Parathyroid adenoma (tissue), 2 donors: ENCODE data around the gene PTPRM.

Experiments used
- H2AFZ ChIP-seq: fragments of 300-600 bp; sonication (generic); one replicate; pipeline ENCODE4 v1.7.0; 2017; ENCODE audit warnings: antibody characterized with exemption, mild to moderate bottlenecking
- H3K27ac ChIP-seq: fragments of 300-600 bp; sonication (generic); one replicate; pipeline ENCODE4 v1.7.0; 2017
- H3K27me3 ChIP-seq: fragments of 300-600 bp; sonication (generic); one replicate; pipeline ENCODE4 v1.7.0; 2017; ENCODE audit warnings: low read length; ENCODE audit not compliant: control insufficient read depth, insufficient read depth
- H3K36me3 ChIP-seq: fragments of 300-600 bp; sonication (generic); one replicate; pipeline ENCODE4 v1.7.0; 2017; ENCODE audit warnings: low read length; ENCODE audit not compliant: control insufficient read depth, insufficient read depth
- H3K4me1 ChIP-seq: fragments of 300-600 bp; sonication (generic); one replicate; pipeline ENCODE4 v1.7.0; 2017; ENCODE audit warnings: control low read depth
- H3K4me2 ChIP-seq: fragments of 300-600 bp; sonication (generic); one replicate; pipeline ENCODE4 v1.7.0; 2017; ENCODE audit warnings: low read length
- H3K4me3 ChIP-seq: fragments of 300-600 bp; sonication (generic); one replicate; pipeline ENCODE4 v1.7.0; 2017; ENCODE audit warnings: low read depth, low read length
- H3K79me2 ChIP-seq: fragments of 300-600 bp; sonication (generic); one replicate; pipeline ENCODE4 v1.7.0; 2017; ENCODE audit warnings: control low read depth
- H3K9ac ChIP-seq: fragments of 300-600 bp; sonication (generic); one replicate; pipeline ENCODE4 v1.7.0; 2017; ENCODE audit warnings: mild to moderate bottlenecking
- H3K9me3 ChIP-seq: fragments of 300-600 bp; sonication (generic); one replicate; pipeline ENCODE4 v1.7.0; 2017; ENCODE audit warnings: low read length; ENCODE audit not compliant: control insufficient read depth
- TF ChIP-seq, protein P1 (sequence below): fragments of 300-600 bp; sonication (generic); IDR thresholded peaks from one replicate; pipeline ENCODE4 v1.7.0; 2017; ENCODE audit warnings: antibody characterized with exemption, mild to moderate bottlenecking
- donor health status: primary hyperparathyroidism.

The PTPRM gene

DNA sequence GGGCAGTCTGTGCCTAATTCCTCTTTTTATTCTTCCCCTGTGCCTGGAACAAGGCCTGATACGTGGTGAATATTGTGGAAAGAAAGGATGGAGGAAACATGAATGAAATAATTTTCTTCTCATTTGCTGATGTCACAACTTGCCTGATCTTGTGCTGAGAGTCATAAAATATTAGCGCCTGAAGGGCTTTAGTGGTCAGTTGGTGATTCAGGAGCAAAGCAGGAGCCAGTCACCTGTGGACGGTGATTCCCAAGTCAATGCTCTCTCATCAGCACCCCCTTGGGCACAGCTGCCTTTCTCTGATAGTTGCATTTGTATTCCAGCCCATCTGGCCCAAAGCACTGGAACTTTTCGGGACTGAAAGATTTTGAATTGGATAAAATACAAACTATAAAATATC lies 539.5 kb downstream of the PTPRM start:
- H3K9me3 ChIP-seq = no peaks in the 10 kb centered on the region
- H3K27ac ChIP-seq = no peak overlapping the region
- H3K9ac ChIP-seq = no peak overlapping the region
- no peaks in the 10 kb centered on the region for H3K27me3 ChIP-seq
- no peaks in the 10 kb centered on the region for H3K79me2 ChIP-seq
- H3K4me2 ChIP-seq = no peak overlapping the region
- TF ChIP-seq, protein P1, sequence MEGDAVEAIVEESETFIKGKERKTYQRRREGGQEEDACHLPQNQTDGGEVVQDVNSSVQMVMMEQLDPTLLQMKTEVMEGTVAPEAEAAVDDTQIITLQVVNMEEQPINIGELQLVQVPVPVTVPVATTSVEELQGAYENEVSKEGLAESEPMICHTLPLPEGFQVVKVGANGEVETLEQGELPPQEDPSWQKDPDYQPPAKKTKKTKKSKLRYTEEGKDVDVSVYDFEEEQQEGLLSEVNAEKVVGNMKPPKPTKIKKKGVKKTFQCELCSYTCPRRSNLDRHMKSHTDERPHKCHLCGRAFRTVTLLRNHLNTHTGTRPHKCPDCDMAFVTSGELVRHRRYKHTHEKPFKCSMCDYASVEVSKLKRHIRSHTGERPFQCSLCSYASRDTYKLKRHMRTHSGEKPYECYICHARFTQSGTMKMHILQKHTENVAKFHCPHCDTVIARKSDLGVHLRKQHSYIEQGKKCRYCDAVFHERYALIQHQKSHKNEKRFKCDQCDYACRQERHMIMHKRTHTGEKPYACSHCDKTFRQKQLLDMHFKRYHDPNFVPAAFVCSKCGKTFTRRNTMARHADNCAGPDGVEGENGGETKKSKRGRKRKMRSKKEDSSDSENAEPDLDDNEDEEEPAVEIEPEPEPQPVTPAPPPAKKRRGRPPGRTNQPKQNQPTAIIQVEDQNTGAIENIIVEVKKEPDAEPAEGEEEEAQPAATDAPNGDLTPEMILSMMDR = no peak
- no peaks in the 10 kb centered on the region for H3K4me1 ChIP-seq
- H3K36me3 ChIP-seq = no peaks in the 10 kb centered on the region
- H3K4me3 ChIP-seq = no peak overlapping the region
- H2AFZ ChIP-seq = no peak overlapping the region

DNA sequence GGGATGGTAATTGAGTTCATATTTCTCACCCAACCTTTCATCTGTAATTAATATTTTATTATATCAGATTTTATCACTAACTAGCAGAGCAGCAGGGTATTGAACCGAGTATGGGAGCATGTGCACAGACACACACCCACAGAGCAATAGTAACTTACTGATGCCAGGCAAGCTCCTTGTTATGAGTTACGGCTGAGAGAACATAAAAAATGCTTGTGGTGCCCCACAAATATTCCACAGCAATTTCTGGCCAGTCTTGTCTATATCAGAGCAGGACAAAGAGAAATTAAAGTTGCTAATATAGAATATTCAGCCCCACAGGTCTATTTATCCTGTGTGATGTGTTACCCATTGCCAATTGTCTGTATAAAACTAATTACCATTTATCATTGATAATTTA lies 540.3 kb downstream of the PTPRM start:
- TF ChIP-seq, protein P1 = no peak
- no peaks in the 10 kb centered on the region for H3K79me2 ChIP-seq
- H3K4me1 ChIP-seq = no peaks in the 10 kb centered on the region

GRCh38 chr18:8114480-8114879 lies 547.4 kb downstream of the PTPRM start:
- no peak overlapping the region for H3K9ac ChIP-seq
- TF ChIP-seq, protein P1 = no peak
- H3K36me3 ChIP-seq = no peaks in the 10 kb centered on the region
- no peaks in the 10 kb centered on the region for H3K9me3 ChIP-seq
- no peaks in the 10 kb centered on the region for H3K27me3 ChIP-seq
- H3K79me2 ChIP-seq = no peaks in the 10 kb centered on the region
- no peak overlapping the region for H3K4me3 ChIP-seq
- H2AFZ ChIP-seq = no peak overlapping the region
- no peak overlapping the region for H3K4me2 ChIP-seq
- H3K4me1 ChIP-seq = no peaks in the 10 kb centered on the region
- H3K27ac ChIP-seq = no peak overlapping the region

More for the DNA sequence above, 540.3 kb downstream of the PTPRM start:
- Histone ChIP-seq H3K27me3 (no peaks in the 10 kb centered on the region), H3K27ac (no peak overlapping the region), H3K36me3 (no peaks in the 10 kb centered on the region), H3K9ac (no peak overlapping the region), H3K9me3 (no peaks in the 10 kb centered on the region), H2AFZ (no peak overlapping the region), H3K4me3 (no peak overlapping the region), H3K4me2 (no peak overlapping the region)

- Histone ChIP-seq H3K27me3 (no peaks in the 10 kb centered on the region), H3K4me2 (no peak overlapping the region), H3K9ac (no peak overlapping the region), H3K4me1 (no peaks in the 10 kb centered on the region), H3K27ac (no peak overlapping the region), H3K4me3 (no peak overlapping the region), H3K9me3 (no peaks in the 10 kb centered on the region), H2AFZ (no peak overlapping the region), H3K36me3 (no peaks in the 10 kb centered on the region), H3K79me2 (no peaks in the 10 kb centered on the region)
- TF ChIP-seq, protein P1 = no peak
Measured at GRCh38 chr18:8116341-8117005, 549.4 kb downstream of the PTPRM start.

DNA sequence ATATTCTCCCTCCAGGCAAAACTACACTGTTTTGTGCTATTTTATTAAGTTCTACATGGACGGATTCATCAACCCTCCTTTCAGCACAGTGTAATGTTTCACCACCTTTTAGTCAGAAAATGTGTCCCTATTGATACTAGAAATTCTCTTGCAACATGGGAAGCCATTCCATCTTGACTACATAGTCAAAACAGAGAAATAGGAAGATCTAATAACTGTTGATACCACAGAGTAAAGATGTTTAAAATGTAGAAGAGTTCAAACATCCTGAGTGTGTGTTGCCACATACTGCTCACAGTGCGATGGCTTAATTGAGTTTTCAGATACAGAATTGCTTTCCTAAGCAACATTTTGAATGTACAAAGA lies 549.9 kb downstream of the PTPRM start:
- Histone ChIP-seq H2AFZ (no peak overlapping the region), H3K4me2 (no peak overlapping the region), H3K9ac (no peak overlapping the region), H3K36me3 (no peaks in the 10 kb centered on the region), H3K9me3 (no peaks in the 10 kb centered on the region), H3K79me2 (no peaks in the 10 kb centered on the region), H3K4me3 (no peak overlapping the region), H3K27me3 (no peaks in the 10 kb centered on the region), H3K27ac (no peak overlapping the region), H3K4me1 (no peaks in the 10 kb centered on the region)
- TF ChIP-seq, protein P1 = no peak
